A673 (cell line): ENCODE measurements around the gene PTGES2.

Source experiments
- EZH2 ChIP-seq: fragments of 200-600 bp; sonication (generic); IDR thresholded peaks from 2 replicates; pipeline ENCODE4 v1.6.1; 2017; ENCODE audit warnings: borderline replicate concordance, low read depth, mild to moderate bottlenecking, mixed read lengths, antibody characterized with exemption, low read length; ENCODE audit not compliant: poor library complexity, severe bottlenecking
- TF ChIP-seq, protein P1 (sequence below): fragments of 300-800, 200-600 bp; sonication (generic); conservative IDR thresholded peaks from 2 replicates; pipeline ENCODE4 v1.5.1; 2017; ENCODE audit warnings: low read depth, mild to moderate bottlenecking, antibody characterized with exemption, low read length, moderate library complexity, mixed read lengths

DNA sequence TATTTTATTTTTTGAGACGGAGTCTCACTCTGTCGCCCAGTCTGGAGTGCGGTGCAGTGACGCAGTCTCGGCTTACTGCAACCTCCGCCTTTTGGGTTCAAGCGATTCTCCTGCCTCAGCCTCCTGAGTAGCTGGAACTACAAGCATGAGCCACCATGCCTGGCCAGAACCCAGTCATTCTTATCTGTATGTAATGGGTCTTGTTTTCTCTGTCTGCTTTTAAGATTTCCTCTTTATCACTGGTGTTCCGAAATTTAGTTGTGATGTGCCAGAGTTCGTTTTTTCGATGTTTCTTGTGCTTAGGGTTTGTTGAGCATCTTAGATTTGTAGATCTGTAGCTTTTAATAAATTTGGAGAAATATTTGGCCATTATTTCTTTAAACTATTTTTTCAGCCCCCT, 40.3 kb downstream of the PTGES2 start:
- TF ChIP-seq, protein P1, sequence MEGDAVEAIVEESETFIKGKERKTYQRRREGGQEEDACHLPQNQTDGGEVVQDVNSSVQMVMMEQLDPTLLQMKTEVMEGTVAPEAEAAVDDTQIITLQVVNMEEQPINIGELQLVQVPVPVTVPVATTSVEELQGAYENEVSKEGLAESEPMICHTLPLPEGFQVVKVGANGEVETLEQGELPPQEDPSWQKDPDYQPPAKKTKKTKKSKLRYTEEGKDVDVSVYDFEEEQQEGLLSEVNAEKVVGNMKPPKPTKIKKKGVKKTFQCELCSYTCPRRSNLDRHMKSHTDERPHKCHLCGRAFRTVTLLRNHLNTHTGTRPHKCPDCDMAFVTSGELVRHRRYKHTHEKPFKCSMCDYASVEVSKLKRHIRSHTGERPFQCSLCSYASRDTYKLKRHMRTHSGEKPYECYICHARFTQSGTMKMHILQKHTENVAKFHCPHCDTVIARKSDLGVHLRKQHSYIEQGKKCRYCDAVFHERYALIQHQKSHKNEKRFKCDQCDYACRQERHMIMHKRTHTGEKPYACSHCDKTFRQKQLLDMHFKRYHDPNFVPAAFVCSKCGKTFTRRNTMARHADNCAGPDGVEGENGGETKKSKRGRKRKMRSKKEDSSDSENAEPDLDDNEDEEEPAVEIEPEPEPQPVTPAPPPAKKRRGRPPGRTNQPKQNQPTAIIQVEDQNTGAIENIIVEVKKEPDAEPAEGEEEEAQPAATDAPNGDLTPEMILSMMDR = no peak
- no peak for TF ChIP-seq EZH2
